ENCODE results near the gene ACTR1A. TPM values are rescaled to one million over a fixed set of nuclear protein-coding genes. Genes with fewer than 3 reads are reported as not detected.
"Not testable (repeated sequence)": the region's sequence is repeated elsewhere in the genome, so short reads cannot be mapped to it uniquely, and the experiment has no call there.

Gene ACTR1A
- total RNA-seq, 1 donor from 2014 or later = 88.0 TPM

- Histone ChIP-seq H3K4me3 (no peak overlapping the region), H3K4me1 (no peaks in the 10 kb centered on the region), H3K27ac (no peak overlapping the region), H3K27me3 (ENCODE audit: low read depth) (no peaks in the 10 kb centered on the region), H3K9me3 (no peaks in the 10 kb centered on the region), H3K36me3 (no peaks in the 10 kb centered on the region)
- ATAC-seq (no peak), DNase-seq (no peak)
- intact Hi-C loops (cut with DNase I) = no loop called here
- TF ChIP-seq CTCF (IDR thresholded peaks at IDR 0.05) = no peak
Observed at GRCh38 chr10:102537367-102537766, 34.9 kb upstream of the ACTR1A start.

- no peaks in the 10 kb centered on the region for H3K36me3 ChIP-seq
- H3K27ac ChIP-seq = no peak overlapping the region
- H3K9me3 ChIP-seq = no peaks in the 10 kb centered on the region
- ATAC-seq (no peak), DNase-seq (no peak)
- TF ChIP-seq CTCF (IDR thresholded peaks at IDR 0.05) = no peak
- H3K27me3 ChIP-seq (ENCODE audit: low read depth) = no peaks in the 10 kb centered on the region
- H3K4me1 ChIP-seq = no peaks in the 10 kb centered on the region
- intact Hi-C loops (cut with DNase I) = no loop called here
- H3K4me3 ChIP-seq = no peak overlapping the region
Observed at GRCh38 chr10:102535481-102536147, 33.1 kb upstream of the ACTR1A start.

GRCh38 chr10:102534966-102535365 is 32.5 kb upstream of the ACTR1A start:
- ATAC-seq, DNase-seq: not testable (repeated sequence)

GRCh38 chr10:102534333-102534732 is 31.8 kb upstream of the ACTR1A start:
- Histone ChIP-seq H3K9me3 (no peaks in the 10 kb centered on the region), H3K27me3 (ENCODE audit: low read depth) (no peaks in the 10 kb centered on the region), H3K36me3 (no peaks in the 10 kb centered on the region), H3K4me3 (no peak overlapping the region), H3K4me1 (no peaks in the 10 kb centered on the region), H3K27ac (no peak overlapping the region)
- ATAC-seq (peak; percentile 59 to 81), DNase-seq (peak; percentile 65)
- intact Hi-C loops (cut with DNase I) = no loop called here
- TF ChIP-seq CTCF (IDR thresholded peaks at IDR 0.05) = no peak

More at GRCh38 chr10:102534966-102535365, 32.5 kb upstream of the ACTR1A start:
- H3K4me3 ChIP-seq; H3K36me3 ChIP-seq; H3K27ac ChIP-seq; H3K4me1 ChIP-seq; H3K9me3 ChIP-seq; intact Hi-C loops (cut with DNase I); H3K27me3 ChIP-seq (ENCODE audit: low read depth): not testable (repeated sequence)

GRCh38 chr10:102527546-102527945 is 25.0 kb upstream of the ACTR1A start:
- no peak for TF ChIP-seq CTCF (IDR thresholded peaks at IDR 0.05)

GRCh38 chr10:102524746-102525145 is 22.2 kb upstream of the ACTR1A start:
- no peak overlapping the region for H3K4me3 ChIP-seq
- H3K36me3 ChIP-seq = peaks cover 40% of the 10 kb centered on the region
- no peak for ATAC-seq
- H3K4me1 ChIP-seq = no peaks in the 10 kb centered on the region
- intact Hi-C loops (cut with DNase I) = no loop called here
- H3K9me3 ChIP-seq = no peaks in the 10 kb centered on the region
- no peak overlapping the region for H3K27ac ChIP-seq
- no peak for DNase-seq
- no peaks in the 10 kb centered on the region for H3K27me3 ChIP-seq (ENCODE audit: low read depth)
- no peak for TF ChIP-seq CTCF (IDR thresholded peaks at IDR 0.05)

More at GRCh38 chr10:102527546-102527945, 25.0 kb upstream of the ACTR1A start:
- intact Hi-C loops (cut with DNase I) = no loop called here
- ATAC-seq (no peak), DNase-seq (no peak)
- H3K27me3 ChIP-seq (ENCODE audit: low read depth) = no peaks in the 10 kb centered on the region
- no peaks in the 10 kb centered on the region for H3K4me1 ChIP-seq
- H3K9me3 ChIP-seq = no peaks in the 10 kb centered on the region
- peaks cover 37% of the 10 kb centered on the region for H3K36me3 ChIP-seq
- H3K4me3 ChIP-seq = no peak overlapping the region
- no peak overlapping the region for H3K27ac ChIP-seq

All from lower lobe of right lung (tissue), 2 donors.